GM19238 (cell line): Measurements from ENCODE around the gene SMYD3.
"Not testable (repeated sequence)": the region's sequence is repeated elsewhere in the genome, so short reads cannot be mapped to it uniquely, and the experiment has no call there.

Source experiments
- DNase-seq: peaks from one replicate; pipeline ENCODE4 v3.0.0; 2011; ENCODE audit warnings: low spot score; ENCODE audit not compliant: insufficient read length

SMYD3 gene

DNA sequence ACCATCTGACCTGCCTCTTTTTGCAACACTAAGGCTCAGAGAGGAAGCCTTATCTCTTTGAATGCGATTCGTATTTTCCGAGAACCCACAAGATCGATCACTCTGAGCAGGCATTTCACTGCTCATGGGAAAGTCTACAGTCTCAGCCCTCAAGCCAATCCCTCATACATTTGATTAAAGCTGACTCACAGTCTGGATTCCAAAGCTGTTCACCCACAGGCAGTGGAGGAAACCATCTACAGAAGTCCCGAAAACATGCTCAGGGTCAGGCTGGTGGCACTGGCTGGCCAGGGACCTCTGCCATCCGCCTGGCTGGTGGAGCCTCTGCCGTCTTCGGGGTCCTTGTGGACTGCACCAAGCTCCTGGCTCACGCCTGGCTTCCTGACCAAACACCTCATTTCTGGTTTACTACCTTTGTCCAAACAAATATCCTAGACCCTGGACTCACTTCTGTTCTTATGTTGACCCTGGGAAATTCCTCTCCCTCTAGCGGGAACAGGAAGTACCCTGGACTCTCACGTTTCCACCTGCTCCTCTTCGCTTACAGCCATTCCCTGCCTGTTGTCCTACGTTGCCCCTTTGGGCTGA, 650.0 kb downstream of the SMYD3 start:
- DNase-seq, result no peak

DNA sequence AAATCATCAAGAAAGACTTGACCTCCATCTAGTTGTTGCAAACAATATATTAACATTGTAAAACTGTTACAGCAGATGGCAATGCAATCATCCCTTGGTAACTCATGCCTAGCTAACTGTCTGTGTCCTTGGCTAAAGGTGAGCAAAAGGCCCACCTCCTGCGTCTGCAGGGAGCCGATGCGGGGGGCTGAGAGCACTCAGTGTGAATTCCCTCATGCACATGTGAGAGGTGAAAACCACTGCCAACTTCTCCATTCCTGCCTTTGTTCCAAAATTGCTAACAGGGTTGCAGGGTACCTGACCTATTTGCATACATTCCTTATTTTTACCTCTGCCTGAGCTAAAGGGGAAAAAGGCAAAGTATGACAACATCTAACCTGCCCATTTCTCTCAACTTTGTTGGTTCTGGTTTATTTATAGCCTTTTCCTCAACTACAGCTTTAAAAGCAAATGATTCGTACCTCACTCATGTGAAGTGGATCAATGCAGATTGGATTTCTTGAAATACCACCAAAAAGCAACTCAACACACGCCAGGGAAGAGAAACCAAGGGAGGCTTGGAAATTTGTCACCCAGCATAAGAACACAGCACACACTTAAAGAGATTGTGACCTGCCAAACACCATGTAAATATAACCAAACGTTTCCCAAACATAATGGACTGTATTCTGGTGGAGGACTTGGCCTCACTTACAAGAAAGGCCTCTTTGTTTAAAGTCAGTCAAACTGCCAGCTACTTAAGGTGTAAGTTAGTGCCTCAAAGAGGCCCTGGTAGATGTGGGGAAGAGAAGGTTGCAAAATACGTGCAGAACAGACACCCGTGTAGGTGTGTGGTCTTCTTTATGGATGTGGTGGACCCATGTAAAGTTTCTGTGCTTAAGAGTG, 651.0 kb downstream of the SMYD3 start:
- no peak for DNase-seq

DNA sequence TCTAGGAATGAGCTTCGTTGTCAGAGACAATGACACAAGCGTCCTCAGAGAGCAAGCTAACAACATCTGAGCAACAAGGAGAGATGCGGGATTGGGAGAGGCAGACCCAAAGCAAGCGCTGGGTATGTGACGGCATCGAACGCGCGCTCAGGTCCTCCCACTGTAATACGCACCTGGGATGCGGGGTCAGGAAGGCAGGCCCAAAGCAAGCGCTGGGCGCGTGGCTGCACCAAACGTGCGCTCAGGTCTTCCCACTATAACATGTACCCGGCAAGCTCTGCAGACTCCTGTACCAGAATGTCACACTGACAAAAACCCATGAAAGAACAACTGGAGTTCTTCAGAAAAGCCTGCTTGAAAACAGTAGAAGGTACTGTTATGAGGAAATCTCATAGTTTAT, 653.8 kb downstream of the SMYD3 start:
- DNase-seq, result no peak

DNA sequence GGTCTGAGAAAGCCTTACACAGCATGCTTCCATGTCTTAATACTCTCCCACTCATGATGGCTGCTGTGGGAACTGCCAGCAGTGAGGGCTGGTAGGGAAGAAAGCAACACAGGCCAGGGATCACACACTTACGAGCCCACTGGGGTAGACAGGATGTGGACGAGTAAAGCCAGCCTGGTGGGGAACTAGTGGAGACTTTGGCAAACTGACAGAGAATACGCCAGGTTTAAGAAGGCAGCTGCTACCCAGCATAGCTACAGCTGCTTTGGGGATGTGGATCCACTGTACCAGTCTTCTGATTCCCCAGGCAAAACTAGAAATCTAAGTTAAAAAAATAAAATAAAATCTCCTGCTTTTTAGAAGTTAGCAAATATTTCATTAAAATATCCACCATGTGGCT, 664.0 kb downstream of the SMYD3 start:
- no peak for DNase-seq

DNA sequence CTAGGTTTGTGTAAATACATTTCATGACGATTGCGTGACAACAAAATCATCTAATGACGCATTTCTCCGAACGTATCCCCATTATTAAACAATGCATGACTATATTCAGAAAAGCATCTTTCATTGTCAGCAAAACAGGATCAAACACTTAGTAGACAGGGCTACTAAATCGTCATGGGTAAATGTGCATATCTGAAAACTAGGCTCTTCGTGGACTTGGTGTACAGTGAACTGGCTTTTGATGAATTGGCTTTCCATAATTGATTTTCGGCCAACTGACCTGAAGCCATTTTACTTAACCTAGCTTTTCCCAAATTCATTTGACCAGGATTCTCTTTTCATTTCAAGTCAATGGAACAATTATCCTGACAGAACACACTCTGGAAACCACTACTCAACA, 665.0 kb downstream of the SMYD3 start:
- no peak for DNase-seq

DNA sequence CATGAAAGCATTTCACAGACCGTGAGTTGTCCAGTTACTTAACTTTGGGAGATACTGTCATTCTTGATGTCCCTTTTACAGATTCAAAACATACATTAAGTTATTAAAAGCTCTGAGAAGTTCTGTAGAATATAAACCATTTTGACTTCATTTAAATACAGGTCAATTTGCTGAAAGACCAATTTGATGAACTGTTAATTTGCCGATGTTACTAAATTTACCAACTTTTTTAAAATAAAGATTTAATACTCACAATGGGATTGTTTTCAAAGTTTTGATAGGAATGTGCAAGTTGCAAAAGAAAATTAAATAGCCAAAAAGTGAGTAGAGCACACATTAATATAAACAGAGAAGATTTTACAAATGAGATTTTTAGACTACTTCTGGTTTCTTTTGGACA, 666.1 kb downstream of the SMYD3 start:
- no peak for DNase-seq

DNA sequence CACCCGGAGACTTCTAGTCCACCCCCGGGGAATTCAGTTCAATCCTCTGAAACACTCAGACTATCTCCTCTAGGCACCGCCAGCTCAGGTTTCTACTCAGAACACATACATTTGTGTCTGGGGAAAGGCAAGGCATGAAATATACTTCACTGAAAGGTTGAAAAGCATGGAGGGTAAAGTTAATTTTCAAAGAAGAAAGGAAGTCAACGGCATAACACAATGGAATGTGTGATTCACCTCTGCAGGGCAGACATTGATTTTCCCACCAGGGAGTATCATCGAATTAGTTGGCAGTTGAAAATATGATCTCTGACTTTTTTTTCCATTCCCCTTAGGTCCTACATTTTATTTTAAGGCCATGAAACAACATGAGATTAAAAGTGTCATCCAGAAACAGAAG, 669.4 kb downstream of the SMYD3 start:
- no peak for DNase-seq

DNA sequence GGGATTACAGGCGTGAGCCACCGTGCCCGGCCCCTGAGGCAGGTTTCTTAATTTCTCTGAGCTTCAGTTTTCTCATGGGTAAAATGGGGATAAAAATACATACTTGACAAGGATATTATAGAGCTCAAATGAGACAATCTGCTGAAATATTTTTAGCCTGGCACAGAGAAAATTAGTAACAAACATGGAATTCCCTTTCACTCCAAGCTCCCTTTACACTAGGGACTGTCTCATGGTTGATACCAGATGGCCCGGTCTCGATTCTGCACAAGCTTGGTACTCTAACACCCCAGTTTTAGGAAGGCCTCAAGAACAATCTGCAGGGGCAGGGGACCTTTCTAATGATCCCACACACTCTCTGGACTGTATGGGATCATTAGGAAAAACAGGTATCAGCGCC, 671.7 kb downstream of the SMYD3 start:
- no peak for DNase-seq

DNA sequence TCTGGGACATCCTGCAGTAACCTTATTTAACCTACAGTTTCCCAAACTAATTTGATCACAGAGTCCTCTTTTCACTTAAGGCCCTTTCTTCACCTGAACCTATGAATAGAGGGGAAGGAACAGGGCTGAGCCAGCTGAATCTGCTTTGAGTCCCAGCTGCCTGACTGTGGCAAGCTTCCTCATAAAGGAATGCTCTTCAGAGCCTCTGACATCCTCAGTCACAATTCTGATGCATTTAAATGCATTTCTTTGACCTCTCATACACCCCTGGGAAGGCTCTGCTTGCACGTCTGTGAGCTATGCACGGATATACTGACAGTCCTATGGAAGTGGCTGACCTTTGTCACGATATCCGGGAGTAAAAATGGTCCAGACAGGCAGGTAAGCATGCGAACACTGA, 673.1 kb downstream of the SMYD3 start:
- no peak for DNase-seq

DNA sequence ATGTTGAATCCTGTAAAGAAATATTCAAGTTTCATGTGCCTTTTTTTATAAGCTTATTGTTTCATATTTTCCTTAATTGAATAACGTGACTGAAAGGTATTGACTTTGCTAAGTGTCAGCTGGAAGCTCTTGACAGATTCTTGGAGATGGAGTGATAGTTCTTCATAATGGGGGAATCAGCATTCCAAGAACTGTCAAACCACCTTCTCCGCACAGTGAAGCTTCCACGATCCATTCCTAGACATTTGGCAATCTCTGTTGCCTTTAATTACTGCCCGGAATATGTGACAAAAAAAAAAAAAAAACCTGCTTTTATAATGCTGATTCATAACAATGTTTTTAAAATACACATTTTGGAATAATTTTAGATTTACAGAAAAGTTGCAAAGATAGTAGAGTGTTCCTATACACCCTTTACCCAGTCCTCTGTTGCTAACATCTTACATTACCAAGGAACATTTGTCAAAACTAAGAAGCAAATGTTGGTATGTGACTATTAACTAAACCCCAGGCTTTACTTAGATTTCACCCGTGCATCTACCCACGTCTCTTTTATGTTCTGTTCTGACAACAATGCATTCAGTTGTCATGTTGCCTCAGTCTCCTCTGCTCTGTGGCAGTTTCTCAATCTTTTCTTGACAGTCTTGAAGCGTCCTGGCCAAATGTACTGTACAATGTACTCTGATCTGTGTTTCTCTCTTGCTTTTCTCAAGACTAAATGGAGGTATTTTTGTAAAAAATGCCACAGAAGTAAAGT, 674.1 kb downstream of the SMYD3 start:
- no peak for DNase-seq

DNA sequence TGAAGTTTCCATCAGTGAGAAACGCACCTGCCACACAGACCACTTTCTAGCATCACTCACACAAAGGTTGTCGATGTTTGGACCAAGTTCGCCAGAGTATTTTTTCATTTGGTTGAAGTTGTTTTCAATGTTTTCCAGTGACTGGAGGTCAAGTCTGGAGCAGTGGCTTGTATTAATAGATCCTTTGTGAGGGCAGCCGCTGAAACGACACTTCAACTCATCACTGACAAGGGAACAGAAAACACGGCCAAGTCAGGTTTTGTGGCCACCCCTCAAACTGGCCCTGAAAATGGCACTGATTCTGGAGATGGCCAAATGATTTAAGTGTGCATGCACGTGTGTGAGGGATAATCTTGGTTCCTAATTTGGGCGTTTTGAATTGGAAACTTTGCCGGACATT, 675.6 kb downstream of the SMYD3 start:
- no peak for DNase-seq

DNA sequence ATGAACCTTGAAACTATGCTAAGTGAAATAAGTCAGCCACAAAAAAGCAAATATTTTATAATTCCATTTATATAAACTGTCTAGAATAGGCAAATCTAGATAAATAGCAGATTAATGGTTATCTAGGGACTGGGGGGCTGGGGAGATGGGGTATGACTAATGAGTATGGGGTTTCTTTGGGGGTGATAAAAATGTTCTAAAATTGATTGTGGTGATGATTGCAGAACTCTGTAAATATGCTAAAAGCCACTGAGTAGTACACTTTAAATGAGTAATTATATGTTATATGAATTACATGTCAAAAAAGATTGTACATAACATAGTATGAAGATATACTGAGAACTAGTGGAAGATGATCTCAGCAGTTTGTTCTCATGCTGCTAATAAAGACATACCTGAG, 677.3 kb downstream of the SMYD3 start:
- no peak for DNase-seq

DNA sequence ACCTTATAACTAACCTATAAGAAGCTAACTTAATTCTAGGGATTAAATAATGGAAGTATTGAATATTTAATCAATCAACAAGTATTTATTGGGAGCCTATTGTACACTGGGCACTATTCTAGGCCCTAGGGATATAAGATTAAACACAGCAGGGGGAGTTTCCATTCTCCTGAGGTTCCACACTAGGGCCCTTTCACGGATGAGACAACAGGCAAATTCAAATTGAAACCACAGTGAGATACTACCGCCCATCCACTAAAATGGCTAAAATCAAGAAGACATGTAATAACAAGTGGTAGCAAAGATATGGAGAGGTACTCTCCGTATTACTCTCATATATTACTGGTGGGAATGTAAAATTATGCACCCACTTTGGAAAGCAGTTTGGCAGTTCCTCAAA, 677.9 kb downstream of the SMYD3 start:
- no peak for DNase-seq

DNA sequence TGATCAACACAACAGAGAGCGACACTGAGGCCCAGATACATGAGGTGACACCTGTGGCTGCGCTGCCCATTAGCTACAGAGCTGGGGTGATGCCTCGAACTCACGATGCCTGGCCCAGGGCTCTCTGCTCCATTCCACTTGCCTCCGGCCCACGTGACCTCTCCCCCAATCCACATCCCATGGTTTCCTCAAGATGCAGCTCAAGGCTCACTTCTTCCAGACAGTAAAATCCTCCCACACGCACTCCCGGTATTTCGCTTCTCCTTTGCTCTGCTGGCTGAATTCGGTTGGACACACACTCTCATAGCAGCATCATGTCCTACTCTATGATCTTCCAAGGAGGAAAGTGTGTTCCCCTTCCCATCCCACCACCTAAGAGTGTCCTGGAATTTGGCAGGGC, 679.8 kb downstream of the SMYD3 start:
- no peak for DNase-seq

DNA sequence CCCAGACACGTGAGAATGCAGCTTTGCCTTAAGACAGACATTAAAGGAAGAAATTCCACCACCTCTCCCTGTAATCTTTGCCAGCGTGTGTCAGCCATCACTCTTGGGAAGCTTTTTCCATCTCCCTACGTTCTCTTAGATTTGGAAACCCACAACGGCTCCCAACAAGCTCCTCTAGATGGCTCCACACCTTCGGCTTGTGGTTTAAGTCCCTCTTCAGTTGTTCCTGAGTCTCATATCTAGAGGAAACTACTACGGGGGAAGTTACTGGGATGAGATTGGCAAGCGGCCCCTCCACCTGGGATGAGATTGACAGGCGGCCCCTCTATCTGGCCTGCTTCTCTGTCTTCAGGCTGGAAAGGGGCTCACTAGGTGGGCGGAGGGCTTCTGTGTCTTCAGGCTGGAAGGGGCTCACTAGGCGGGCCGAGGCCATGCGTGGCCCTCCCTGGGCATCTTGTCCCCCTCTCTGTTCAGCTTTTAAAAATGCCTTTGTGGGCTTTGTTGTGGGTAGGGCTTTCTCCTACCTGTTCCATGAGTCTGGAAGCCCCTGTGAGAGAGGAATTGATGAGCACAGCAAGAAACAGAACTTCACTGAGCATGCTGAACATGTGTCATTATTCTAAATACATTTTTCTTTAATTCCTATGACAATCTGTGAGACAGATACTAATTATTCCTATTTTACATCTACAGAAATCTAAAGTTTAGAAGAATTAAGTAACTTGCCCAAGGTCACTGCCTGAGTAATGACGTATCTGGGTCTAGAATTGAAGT, 681.8 kb downstream of the SMYD3 start:
- no peak for DNase-seq

DNA sequence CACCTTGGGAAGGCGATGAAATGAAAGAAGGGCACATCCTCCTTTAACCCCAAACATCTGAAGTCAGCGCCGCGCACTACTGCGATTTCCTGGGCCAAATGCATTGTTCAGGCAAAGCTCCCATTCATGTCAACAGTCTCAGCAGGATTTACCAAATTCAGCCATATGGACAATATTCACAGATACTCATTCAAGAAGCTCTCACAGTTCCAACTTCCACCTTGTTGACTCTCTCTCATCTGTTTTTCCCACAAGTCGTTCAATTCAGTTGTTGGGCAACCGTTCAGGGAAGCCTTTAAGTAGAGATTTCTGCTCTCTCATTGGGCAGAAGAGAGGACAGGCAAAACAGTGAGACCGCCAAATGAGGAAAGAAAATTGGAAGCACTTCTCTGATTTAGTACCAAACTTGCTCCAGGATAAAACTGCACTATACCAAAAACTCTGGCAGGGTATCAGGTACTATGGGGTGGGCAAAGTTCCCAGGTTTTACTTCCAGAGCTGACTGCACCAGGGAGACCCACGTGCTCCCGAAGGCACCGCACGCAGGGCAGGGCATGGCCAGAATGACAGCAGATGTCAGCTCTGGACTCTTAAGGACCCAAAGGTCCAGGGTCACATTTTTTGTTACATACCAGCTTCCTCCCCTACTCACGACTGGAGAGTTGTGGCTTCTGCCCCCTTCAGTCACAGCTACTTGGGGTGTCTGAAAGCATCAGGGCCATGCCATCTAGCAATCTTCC, 683.5 kb downstream of the SMYD3 start:
- no peak for DNase-seq

DNA sequence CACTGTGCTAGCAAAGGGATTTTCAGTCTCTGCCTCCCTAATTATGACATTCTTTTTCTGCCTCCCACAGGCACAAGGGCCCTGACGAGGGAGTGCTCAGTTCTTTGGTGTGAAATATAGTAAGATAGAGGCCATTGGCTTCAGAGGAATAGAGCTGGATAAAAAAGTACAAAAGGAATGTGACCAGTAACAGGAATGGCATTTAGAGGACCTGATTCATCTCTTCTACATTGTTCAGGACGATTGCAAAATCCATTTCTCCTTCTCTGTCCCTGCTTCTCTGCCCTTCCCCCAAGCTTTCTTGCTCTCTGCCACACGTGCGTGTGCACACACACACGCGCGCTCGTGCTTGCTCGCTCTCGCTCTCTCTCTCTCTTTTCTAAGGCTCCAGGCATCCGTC, 684.1 kb downstream of the SMYD3 start:
- DNase-seq, result no peak

DNA sequence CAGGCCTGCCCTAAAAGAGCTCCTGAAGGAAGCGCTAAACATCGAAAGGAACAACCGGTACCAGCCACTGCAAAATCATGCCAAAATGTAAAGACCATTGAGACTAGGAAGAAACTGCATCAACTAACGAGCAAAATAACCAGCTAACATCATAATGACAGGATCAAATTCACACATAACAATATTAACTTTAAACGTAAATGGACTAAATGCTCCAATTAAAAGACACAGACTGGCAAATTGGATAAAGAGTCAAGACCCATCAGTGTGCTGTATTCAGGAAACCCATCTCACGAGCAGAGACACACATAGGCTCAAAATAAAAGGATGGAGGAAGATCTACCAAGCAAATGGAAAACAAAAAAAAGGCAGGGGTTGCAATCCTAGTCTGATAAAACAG, 688.7 kb downstream of the SMYD3 start:
- DNase-seq, result not testable (repeated sequence)

DNA sequence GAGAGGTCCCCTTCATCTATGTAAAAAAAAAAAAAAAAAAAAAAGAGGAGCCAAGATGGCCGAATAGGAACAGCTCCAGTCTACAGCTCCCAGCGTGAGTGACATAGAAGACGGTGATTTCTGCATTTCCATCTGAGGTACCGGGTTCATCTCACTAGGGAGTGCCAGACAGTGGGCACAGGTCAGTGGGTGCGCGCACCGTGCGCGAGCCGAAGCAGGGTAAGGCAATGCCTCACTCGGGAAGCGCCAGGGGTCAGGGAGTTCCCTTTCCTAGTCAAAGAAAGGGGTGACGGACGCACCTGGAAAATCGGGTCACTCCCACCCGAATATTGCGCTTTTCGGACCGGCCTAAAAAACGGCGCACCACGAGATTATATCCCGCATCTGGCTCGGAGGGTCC, 690.6 kb downstream of the SMYD3 start:
- DNase-seq, result not testable (repeated sequence)

DNA sequence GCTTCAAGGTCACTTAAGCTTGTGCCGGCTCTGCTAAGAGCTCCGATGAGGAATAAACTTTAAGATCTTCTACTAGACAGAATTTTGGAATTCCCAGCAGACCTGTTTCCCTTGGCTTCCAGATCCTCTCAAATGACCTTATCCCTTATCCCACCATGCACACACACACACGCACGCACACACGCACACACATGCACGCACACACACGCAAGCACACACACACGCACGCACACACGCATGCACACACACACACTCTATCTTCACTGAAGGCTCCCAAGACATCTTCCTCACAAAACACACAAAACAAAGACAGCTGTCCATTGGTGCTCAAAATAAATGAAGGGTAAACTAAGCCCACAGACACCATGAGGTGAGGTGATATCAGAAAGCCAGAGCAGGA, 692.4 kb downstream of the SMYD3 start:
- no peak for DNase-seq

DNA sequence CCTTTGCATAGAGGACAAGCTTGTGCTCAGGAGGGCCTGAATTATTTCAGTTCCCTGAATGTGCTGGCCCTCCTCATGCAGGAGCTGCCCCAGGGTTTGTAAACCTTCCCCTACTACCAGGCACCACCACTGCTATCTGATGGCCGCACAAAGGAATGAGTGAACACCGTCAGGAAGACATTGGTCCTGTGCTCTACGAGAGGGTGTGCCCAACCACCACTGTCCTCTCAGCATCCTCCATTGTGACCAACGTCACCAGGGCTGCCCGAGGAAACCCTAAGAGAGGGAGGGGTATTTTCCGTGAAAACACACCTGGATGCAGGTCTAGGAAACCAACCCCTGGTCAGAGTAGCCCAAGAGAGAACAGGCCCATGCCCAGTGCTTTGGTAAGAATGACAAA, 694.8 kb downstream of the SMYD3 start:
- no peak for DNase-seq
